ENCODE results near the gene IFIT5.

DNA sequence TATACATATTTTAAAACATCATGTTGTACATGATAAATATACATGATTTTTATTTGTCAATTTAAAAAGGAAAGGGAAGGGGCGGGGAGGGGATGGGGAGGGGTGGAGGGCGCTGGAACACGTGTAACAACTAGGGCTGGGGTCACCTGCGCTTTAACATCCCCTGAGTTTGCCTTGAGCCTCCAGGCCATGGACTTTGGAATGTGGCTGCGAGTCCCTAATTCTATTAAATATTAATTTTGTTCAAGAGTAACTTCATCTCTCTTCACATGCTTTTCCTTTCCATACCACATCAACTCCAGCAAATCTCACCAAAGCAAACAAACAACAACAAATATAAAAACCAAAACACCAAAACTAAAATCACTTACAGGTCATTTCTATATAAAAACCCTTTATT, 10.6 kb downstream of the IFIT5 start:
- TF ChIP-seq, protein P1, sequence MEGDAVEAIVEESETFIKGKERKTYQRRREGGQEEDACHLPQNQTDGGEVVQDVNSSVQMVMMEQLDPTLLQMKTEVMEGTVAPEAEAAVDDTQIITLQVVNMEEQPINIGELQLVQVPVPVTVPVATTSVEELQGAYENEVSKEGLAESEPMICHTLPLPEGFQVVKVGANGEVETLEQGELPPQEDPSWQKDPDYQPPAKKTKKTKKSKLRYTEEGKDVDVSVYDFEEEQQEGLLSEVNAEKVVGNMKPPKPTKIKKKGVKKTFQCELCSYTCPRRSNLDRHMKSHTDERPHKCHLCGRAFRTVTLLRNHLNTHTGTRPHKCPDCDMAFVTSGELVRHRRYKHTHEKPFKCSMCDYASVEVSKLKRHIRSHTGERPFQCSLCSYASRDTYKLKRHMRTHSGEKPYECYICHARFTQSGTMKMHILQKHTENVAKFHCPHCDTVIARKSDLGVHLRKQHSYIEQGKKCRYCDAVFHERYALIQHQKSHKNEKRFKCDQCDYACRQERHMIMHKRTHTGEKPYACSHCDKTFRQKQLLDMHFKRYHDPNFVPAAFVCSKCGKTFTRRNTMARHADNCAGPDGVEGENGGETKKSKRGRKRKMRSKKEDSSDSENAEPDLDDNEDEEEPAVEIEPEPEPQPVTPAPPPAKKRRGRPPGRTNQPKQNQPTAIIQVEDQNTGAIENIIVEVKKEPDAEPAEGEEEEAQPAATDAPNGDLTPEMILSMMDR (IDR thresholded peaks at IDR 0.05): no peak
- TF ChIP-seq POLR2A (IDR thresholded peaks at IDR 0.05): no peak
- no peak for TF ChIP-seq POLR2AphosphoS5 (IDR thresholded peaks at IDR 0.05)

Measured in breast epithelium (tissue), 3 donors.